Kidney tubule cell (primary cell): ENCODE results near the gene IQGAP3.

Experiments
- DNase-seq: peaks from one replicate; pipeline ENCODE4 v3.0.0-alpha.2; 2018; ENCODE audit warnings: low spot score

The IQGAP3 gene

GRCh38 chr1:156480411-156481192, 91.8 kb downstream of the IQGAP3 start:
- DNase-seq = no peak

GRCh38 chr1:156480016-156480370, 92.4 kb downstream of the IQGAP3 start:
- no peak for DNase-seq

GRCh38 chr1:156479093-156480015, 93.0 kb downstream of the IQGAP3 start:
- no peak for DNase-seq

- DNase-seq = no peak
Measured at GRCh38 chr1:156478250-156478627, 94.1 kb downstream of the IQGAP3 start.

GRCh38 chr1:156477526-156478249, 94.7 kb downstream of the IQGAP3 start:
- DNase-seq = peak; percentile 37

- DNase-seq = peak; percentile 92
Measured at GRCh38 chr1:156476501-156477298, 95.7 kb downstream of the IQGAP3 start.

DNA sequence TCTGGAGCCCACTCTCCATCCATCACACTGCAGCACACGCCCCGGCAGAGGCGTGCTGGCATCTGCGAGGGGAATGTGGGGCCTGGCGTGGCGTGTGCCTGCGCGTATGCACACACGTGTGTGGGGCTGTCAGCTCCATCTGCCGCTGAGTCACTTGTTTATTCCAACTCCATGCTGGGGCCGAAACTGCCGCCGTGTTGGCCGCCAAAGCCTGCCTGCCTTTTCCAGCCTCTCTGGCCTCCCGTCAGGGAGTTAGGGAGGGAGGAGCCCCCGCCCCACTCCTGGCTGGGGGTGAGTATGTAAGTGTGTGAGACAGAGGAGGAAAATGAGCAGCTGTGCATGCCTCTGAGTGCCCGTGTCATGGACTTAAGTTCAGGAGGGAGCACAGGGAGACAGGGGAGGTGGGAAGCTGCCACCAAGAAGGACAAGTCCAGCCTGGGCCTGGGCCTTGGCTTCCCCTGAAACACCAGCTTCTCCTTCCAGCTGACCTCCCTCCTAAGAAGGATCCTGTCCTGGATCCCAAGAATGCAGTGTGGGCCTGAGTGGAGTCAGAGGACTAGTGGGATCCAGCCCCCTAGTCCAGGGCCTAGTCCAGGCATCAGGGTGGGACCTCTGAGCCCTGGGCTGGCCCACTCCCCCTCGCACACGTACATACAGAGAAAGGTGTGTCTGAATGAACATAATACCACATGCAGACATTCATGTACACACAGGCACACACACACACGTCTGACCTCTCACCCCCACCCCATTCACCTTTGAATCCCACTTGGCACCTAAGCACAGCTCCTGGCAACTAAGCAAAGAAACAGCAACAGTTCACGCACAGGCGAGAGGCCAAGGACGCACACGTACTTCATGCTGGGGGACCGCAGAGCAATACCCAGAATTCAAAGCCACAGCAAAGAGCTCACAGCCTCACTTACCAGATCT, 96.5 kb downstream of the IQGAP3 start:
- no peak for DNase-seq
